K562 (cell line): ENCODE measurements around the gene PLIN5.

Source experiments
- CBFB ChIP-seq: sonication (generic); formaldehyde crosslinking; IDR thresholded peaks from 2 replicates; pipeline ENCODE4 v1.4.0; 2020; ENCODE audit warnings: mild to moderate bottlenecking, missing genetic modification reagents
- CTCF ChIP-seq, 3 experiments: IDR thresholded peaks in 2 of 3; conservative IDR thresholded peaks in 1 of 3; 2 replicates each; pipeline ENCODE4 v1.5.1; 2011 to 2012; ENCODE audit warnings: low read length in 3 of 3, mild to moderate bottlenecking in 3 of 3, control low read depth in 2 of 3, improper control_type of control experiment in 1 of 3, inconsistent platforms in 1 of 3, low read depth in 1 of 3, mixed read lengths in 1 of 3, moderate library complexity in 1 of 3; ENCODE audit not compliant: insufficient read depth in 2 of 3
- EGR1 ChIP-seq: fragments of 450-650 bp; conservative IDR thresholded peaks from 2 replicates; pipeline ENCODE4 v1.6.1; 2017; ENCODE audit warnings: mild to moderate bottlenecking
- POLR2A ChIP-seq: fragments of 450-650 bp; conservative IDR thresholded peaks from 2 replicates; pipeline ENCODE4 v1.6.1; 2016
- PPARD ChIP-seq: fragments of 250-450 bp; sonication (Bioruptor Pico); IDR thresholded peaks from 2 replicates; pipeline ENCODE4 v1.8.0; 2022; ENCODE audit warnings: inconsistent platforms, mild to moderate bottlenecking, moderate library complexity
- RAD21 ChIP-seq, 2 experiments: fragments of 250-450 bp in 1 of 2; fragments of 450-650 bp in 1 of 2; sonication (Bioruptor Pico) in 1 of 2; formaldehyde crosslinking in 1 of 2; IDR thresholded peaks in 1 of 2; conservative IDR thresholded peaks in 1 of 2; 2 replicates each; pipeline versions ENCODE4 v1.4.0 to v1.8.0; 2020 to 2022; ENCODE audit warnings: mild to moderate bottlenecking in 2 of 2, moderate library complexity in 1 of 2
- TAF1 ChIP-seq: IDR thresholded peaks from 2 replicates; pipeline ENCODE4 v1.6.1; 2011; ENCODE audit warnings: mild to moderate bottlenecking, low read length, moderate library complexity; ENCODE audit not compliant: insufficient read depth, control insufficient read depth, severe bottlenecking; ENCODE audit errors: extremely low read depth
- TCF15 ChIP-seq: fragments of 250-450 bp; sonication (Bioruptor Pico); IDR thresholded peaks from 2 replicates; pipeline ENCODE4 v1.8.0; 2022; ENCODE audit warnings: moderate library complexity, mild to moderate bottlenecking, inconsistent platforms
- ZBTB33 ChIP-seq: sonication (generic); formaldehyde crosslinking; IDR thresholded peaks from 2 replicates; pipeline ENCODE4 v1.8.1; 2023; ENCODE audit warnings: mild to moderate bottlenecking, missing genetic modification reagents
- ZEB2 ChIP-seq: fragments of 450-650 bp; IDR thresholded peaks from 2 replicates; pipeline ENCODE4 v1.6.1; 2016
- ZFP1 ChIP-seq: fragments of 450-650 bp; formaldehyde crosslinking; IDR thresholded peaks from 2 replicates; pipeline ENCODE4 v1.4.0; 2020; ENCODE audit warnings: mild to moderate bottlenecking, mixed read lengths
- ZKSCAN8 ChIP-seq: fragments of 200-800 bp; sonication (Bioruptor generic); IDR thresholded peaks from 2 replicates; pipeline ENCODE4 v1.6.1; 2016; ENCODE audit warnings: missing genetic modification characterization, missing compliant biosample characterization
- ZNF407 ChIP-seq: fragments of 450-650 bp; IDR thresholded peaks from 2 replicates; pipeline ENCODE4 v1.6.1; 2016; ENCODE audit warnings: low read depth
- TF ChIP-seq, protein P1 (sequence below): sonication (generic); formaldehyde crosslinking; IDR thresholded peaks from 2 replicates; pipeline ENCODE4 v1.8.1; 2023; ENCODE audit warnings: mild to moderate bottlenecking, missing genetic modification reagents

- TF ChIP-seq POLR2A (no peak), ZNF407 (no peak), CTCF (IDR thresholded peaks at IDR 0.05 in 2 of 3, conservative IDR thresholded peaks at IDR 0.05 in 1 of 3; ENCODE audit: insufficient read depth in 2 of 3, low read depth in 1 of 3, low read length in 3 of 3) (no peak), RAD21 (CRISPR knock-in tag; conservative IDR thresholded peaks at IDR 0.05 in 1 of 2, IDR thresholded peaks at IDR 0.05 in 1 of 2) (no peak), ZFP1 (CRISPR knock-in tag) (no peak), TAF1 (no peak), ZKSCAN8 (CRISPR knock-in tag) (no peak), PPARD (CRISPR knock-in tag) (no peak), ZEB2 (no peak), TCF15 (CRISPR knock-in tag) (no peak), EGR1 (no peak), ZBTB33 (no peak), CBFB (CRISPR knock-in tag) (no peak)
- TF ChIP-seq, protein P1, sequence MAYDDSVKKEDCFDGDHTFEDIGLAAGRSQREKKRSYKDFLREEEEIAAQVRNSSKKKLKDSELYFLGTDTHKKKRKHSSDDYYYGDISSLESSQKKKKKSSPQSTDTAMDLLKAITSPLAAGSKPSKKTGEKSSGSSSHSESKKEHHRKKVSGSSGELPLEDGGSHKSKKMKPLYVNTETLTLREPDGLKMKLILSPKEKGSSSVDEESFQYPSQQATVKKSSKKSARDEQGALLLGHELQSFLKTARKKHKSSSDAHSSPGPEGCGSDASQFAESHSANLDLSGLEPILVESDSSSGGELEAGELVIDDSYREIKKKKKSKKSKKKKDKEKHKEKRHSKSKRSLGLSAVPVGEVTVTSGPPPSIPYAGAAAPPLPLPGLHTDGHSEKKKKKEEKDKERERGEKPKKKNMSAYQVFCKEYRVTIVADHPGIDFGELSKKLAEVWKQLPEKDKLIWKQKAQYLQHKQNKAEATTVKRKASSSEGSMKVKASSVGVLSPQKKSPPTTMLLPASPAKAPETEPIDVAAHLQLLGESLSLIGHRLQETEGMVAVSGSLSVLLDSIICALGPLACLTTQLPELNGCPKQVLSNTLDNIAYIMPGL (CRISPR knock-in tag): no peak
These were observed 5.0 kb downstream of the PLIN5 start for GRCh38 chr19:4529924-4530522.
